ENCODE results near the gene TOP3A. TPM values are rescaled to one million over a fixed set of nuclear protein-coding genes. Genes with fewer than 3 reads are reported as not detected.
A peak's percentile ranks its signal among the peaks of the same experiment; 100 is the strongest.

TOP3A gene
- total and polyA plus RNA-seq, 2 of the 13 experiments (the other 11 are each of a cell fraction or from before 2014, with no cell fraction given) = 16.9 to 36.8 TPM

DNA sequence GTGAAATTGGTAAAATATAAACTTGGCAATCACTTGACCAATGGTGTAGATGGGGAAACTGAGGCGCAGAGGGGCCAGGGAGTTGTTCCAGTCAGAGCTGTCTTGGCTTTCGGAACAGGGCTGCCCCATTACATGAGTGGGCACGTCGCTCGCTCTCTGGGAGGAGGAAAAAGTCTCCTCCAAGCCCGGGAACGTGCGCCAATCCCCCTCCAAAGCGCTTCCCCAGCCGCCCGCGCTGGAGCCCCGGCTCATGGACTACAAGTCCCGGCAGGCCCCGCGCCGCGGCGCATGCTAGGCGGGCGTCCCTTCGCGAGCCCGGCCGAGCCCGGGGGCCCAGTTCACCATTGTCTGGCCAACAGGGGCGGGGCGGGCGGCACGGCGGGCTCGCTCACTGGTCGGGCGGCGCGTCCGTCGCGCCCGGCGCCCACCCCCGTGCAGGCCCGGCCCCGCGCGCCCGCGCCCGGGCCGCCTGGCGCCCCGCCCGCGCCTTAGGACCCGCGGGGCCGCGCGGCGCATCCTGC lies 89.6 kb downstream of the TOP3A start, which contains the start of gene LLGL1 (continued):
- TF ChIP-seq ZNF629 (CRISPR knock-in tag; conservative IDR thresholded peaks at IDR 0.05) = no peak
- no peak for TF ChIP-seq ZNF468 (CRISPR knock-in tag; IDR thresholded peaks at IDR 0.05)
- no peak for TF ChIP-seq ELF4 (CRISPR knock-in tag; IDR thresholded peaks at IDR 0.05; ENCODE audit: borderline replicate concordance)
- TF ChIP-seq ZFP82 (CRISPR knock-in tag; IDR thresholded peaks at IDR 0.05; ENCODE audit: borderline replicate concordance) = no peak
- no peak for TF ChIP-seq HNF4G (IDR thresholded peaks at IDR 0.05; ENCODE audit: borderline replicate concordance, low read depth, low read length)
- TF ChIP-seq HNF4G (CRISPR knock-in tag; IDR thresholded peaks at IDR 0.05; ENCODE audit: borderline replicate concordance, low read depth) = no peak
- TF ChIP-seq TFE3 (CRISPR knock-in tag; IDR thresholded peaks at IDR 0.05) = no peak; the same call in 1 of the 2 replicates
- TF ChIP-seq HES4 (CRISPR knock-in tag; IDR thresholded peaks at IDR 0.05; ENCODE audit: borderline replicate concordance) = no peak
- no peak for TF ChIP-seq PHF21A (CRISPR knock-in tag; IDR thresholded peaks at IDR 0.05)
- no peak for TF ChIP-seq ZBTB20 (CRISPR knock-in tag; IDR thresholded peaks at IDR 0.05; ENCODE audit: borderline replicate concordance, low read depth)
- TF ChIP-seq ZNF354B (CRISPR knock-in tag; IDR thresholded peaks at IDR 0.05) = no peak
- no peak for TF ChIP-seq PAWR (CRISPR knock-in tag; IDR thresholded peaks at IDR 0.05; ENCODE audit: borderline replicate concordance)
- no peak for TF ChIP-seq ZBTB1 (CRISPR knock-in tag; IDR thresholded peaks at IDR 0.05; ENCODE audit: borderline replicate concordance)
- TF ChIP-seq MBD4 (IDR thresholded peaks at IDR 0.05; ENCODE audit: borderline replicate concordance, low read length) = no peak
- no peak for TF ChIP-seq GPBP1L1 (CRISPR knock-in tag; IDR thresholded peaks at IDR 0.05)
- peak; percentile 97 for TF ChIP-seq THAP11 (CRISPR knock-in tag; IDR thresholded peaks at IDR 0.05)
- TF ChIP-seq ZNF441 (CRISPR knock-in tag; IDR thresholded peaks at IDR 0.05; ENCODE audit: borderline replicate concordance) = no peak
- TF ChIP-seq ZNF746 (CRISPR knock-in tag; IDR thresholded peaks at IDR 0.05) = no peak
- TF ChIP-seq TBP (CRISPR knock-in tag; IDR thresholded peaks at IDR 0.05) = no peak
- TF ChIP-seq, protein P1, sequence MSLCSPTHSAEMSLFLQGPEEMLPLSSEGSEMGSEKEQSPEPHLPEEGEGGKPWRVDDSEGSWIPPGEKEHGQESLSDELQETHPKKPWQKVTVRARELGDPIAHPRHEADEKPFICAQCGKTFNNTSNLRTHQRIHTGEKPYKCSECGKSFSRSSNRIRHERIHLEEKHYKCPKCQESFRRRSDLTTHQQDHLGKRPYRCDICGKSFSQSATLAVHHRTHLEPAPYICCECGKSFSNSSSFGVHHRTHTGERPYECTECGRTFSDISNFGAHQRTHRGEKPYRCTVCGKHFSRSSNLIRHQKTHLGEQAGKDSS (CRISPR knock-in tag; IDR thresholded peaks at IDR 0.05; ENCODE audit: borderline replicate concordance, low read depth) = no peak
- no peak for TF ChIP-seq ZNF770 (CRISPR knock-in tag; IDR thresholded peaks at IDR 0.05)
- TF ChIP-seq SNAI1 (CRISPR knock-in tag; IDR thresholded peaks at IDR 0.05; ENCODE audit: borderline replicate concordance) = no peak
- no peak for TF ChIP-seq GATA4 (IDR thresholded peaks at IDR 0.05; ENCODE audit: borderline replicate concordance, low read depth)
- no peak for TF ChIP-seq ZNF709 (CRISPR knock-in tag; IDR thresholded peaks at IDR 0.05)
- TF ChIP-seq CEBPG (CRISPR knock-in tag; IDR thresholded peaks at IDR 0.05) = no peak
- no peak for TF ChIP-seq ZNF562 (CRISPR knock-in tag; IDR thresholded peaks at IDR 0.05; ENCODE audit: borderline replicate concordance)
- TF ChIP-seq ZNF282 (IDR thresholded peaks at IDR 0.05; ENCODE audit: partially characterized antibody) = no peak
- no peak for TF ChIP-seq ATRX (CRISPR knock-in tag; IDR thresholded peaks at IDR 0.05; ENCODE audit: borderline replicate concordance)

Measured in HepG2 (cell line).